ENCODE data around the gene SAMD4B.

GRCh38 chr19:39384839-39385568 lies 42.8 kb downstream of the SAMD4B start:
- no peak for TF ChIP-seq POLR2A (IDR thresholded peaks at IDR 0.05)
- no peak for TF ChIP-seq CTCF (IDR thresholded peaks at IDR 0.05)

All from body of pancreas (tissue), 4 donors.